A549 (cell line): ENCODE results near the gene FOLR2.

Experiments used
- BCL3 ChIP-seq: fragments of >200 bp; sonication (Bioruptor Twin); formaldehyde crosslinking; IDR thresholded peaks from 3 replicates; pipeline ENCODE4 v1.6.1; 2016
- CTCF ChIP-seq: fragments of >200 bp; sonication (Bioruptor Twin); formaldehyde crosslinking; IDR thresholded peaks from 3 replicates; pipeline ENCODE4 v1.5.1; 2016
- MAFK ChIP-seq: fragments of 450-650 bp; IDR thresholded peaks from 2 replicates; pipeline ENCODE4 v1.6.1; 2014; ENCODE audit not compliant: partially characterized antibody
- MAX ChIP-seq: IDR thresholded peaks from 2 replicates; pipeline ENCODE4 v1.6.1; 2012
- REST ChIP-seq: fragments of 200-600 bp; sonication (generic); IDR thresholded peaks from 2 replicates; pipeline ENCODE4 v1.6.1; 2016; ENCODE audit warnings: antibody characterized with exemption, mild to moderate bottlenecking, moderate library complexity

DNA sequence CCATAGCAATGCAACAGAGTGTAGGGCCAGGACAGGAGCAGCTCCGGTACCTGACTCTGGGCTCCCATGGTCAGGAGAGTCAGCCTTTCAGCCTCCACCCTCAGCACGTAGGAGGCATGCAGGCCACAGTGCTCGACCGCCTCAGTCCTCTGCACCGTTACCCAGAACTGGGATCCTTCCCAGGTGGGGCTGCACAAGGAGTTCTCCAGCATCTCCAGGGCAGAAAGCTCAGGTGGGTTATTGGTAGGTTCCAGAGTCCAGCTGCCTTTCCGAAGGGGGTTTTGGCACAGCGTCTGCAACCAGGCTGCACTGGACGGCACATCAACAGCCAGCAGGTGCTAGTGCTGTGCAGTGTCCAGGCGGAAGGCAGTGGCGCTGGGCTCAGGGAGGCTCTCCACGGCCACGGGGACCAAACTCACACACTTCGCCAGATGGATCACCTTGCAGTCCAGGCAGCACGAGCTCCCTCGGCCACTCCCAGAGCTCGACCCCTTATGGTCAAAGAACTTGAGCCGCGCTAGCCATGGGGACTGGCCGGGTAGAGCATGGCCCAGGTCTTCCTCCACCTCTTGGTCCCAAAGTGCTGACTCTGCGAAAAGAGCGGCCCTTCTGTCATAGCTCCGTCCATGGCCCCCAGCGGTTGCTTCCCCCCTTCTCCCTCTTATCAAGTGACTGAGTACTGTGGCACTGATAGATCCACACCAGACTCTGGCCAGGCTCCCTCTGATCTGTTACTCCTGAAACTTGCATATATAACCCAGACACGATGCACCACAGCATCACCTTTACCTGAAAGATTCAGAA is 34.3 kb downstream of the FOLR2 start:
- TF ChIP-seq BCL3 (no peak), CTCF (no peak), MAX (no peak), MAFK (peak; percentile 96), REST (no peak)
